HG03460 (cell line): ENCODE results near the gene PDE4B.

Experiments used
- ATAC-seq: cut with Tn5 transposase; IDR thresholded peaks from one replicate; pipeline ENCODE4 v1.9.1; 2021; ENCODE audit not compliant: unreplicated experiment

PDE4B gene

GRCh38 chr1:66175098-66175497, 382.4 kb downstream of the PDE4B start:
- ATAC-seq: no peak

DNA sequence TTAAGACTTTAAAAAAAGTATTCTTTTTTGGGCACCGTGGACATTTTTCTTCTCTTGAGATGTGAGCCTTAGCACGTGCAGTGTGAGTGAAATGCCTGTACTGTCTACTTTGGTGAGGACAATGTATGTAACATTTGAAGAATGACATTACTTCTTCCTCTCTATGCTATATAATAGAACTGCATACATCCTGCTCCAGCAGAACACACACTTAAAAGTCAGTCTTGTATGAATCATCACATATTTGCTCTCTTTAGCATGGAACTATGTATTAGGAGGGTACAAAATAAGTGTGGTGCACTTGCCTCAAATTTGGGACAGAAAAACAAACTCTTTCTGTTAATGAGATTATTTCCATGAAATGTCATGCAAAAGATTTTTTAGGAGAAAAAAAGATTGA, 382.9 kb downstream of the PDE4B start:
- no peak for ATAC-seq

GRCh38 chr1:66176012-66176715, 383.5 kb downstream of the PDE4B start:
- ATAC-seq: no peak

- ATAC-seq: no peak
These were observed 384.1 kb downstream of the PDE4B start for GRCh38 chr1:66176832-66177231.

DNA sequence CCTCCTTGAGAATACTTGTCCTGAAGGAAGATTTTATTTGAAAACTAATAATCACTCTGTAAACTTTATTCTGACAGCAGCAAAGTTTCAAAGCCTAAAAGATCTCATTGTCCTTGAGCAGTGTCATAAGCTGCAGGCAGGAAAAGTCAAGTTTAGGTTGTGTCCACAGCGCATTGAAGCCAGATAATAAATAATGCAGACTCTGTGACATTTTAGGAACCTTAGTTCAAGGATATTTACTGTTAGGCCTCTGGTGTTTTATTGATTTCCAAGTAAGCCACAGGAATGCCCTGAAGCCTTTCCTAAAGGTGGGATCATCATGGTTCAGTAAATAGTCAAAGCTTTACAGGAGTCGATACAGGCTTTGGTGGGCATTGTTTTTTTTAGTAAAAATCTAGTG, 384.8 kb downstream of the PDE4B start:
- ATAC-seq: no peak

- no peak for ATAC-seq
These were observed 389.3 kb downstream of the PDE4B start for GRCh38 chr1:66182026-66182425.

GRCh38 chr1:66182551-66183178, 390.0 kb downstream of the PDE4B start:
- no peak for ATAC-seq

DNA sequence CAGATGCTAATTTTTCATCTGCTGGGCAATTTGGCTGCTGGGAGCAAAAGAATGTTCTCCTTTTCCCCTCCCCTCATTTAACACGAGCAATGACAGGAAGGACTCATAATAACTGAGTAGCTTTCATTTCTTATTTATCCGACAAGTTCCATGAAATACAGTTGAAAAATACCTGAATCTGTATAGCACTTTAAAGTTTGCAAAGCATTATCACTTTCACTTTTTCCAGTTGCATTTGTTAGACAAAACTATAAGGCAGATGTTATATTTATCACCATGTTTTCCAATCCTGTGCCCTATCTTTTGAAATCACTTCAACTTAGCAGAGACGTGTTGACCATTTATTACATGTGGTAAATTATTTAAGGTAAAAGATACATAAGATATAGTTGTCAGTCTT, 390.7 kb downstream of the PDE4B start:
- no peak for ATAC-seq

- ATAC-seq: no peak
These were observed 404.4 kb downstream of the PDE4B start for GRCh38 chr1:66197120-66197519.

- no peak for ATAC-seq
These were observed 405.1 kb downstream of the PDE4B start for GRCh38 chr1:66197785-66198184.

GRCh38 chr1:66206563-66207144, 414.0 kb downstream of the PDE4B start:
- no peak for ATAC-seq

GRCh38 chr1:66207484-66207883, 414.8 kb downstream of the PDE4B start:
- no peak for ATAC-seq

DNA sequence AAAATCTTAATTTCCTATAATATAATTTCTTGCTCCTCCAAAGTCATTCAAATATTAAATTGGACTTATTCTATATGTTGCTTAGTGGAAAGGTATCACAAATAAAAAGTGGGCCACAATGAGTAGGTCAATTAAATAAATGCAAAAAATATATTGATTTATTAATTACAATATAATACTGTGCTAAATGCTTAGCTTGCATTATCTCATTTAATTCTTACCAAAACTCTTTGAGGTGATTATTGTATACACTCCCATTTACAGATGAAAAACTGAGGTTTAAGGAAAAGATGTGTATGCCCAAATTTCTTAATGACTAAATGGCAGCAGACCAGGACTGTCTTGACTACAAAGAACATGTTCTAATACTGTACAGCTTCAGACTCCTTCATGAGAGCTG, 415.9 kb downstream of the PDE4B start:
- no peak for ATAC-seq

DNA sequence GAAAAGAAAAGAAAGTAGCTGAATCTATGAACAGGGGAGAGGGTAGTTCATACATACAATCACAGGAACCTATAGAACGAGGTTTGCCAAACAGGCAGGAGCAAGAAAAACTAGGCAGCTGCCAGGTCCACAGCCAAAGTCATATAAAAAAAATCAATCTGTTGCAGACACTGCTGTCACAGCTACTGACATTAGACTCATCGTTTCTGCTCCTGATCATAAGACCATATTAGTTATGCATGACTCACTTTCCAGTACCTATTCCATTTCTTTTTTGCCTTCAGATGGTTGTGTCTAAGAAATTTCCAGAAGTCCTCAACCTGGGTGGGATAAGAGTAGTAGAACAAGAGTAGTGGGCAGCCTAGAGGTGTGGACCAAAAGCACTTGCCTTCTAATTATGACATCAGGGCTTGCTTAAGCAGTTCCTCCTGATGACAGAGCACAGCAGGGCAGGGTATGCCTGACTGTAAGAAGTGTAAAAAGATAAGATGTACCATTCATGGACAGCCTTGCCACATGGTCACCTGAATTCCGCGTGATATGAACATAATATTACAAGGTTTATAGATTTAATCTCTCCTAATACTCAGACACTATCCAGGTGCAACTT, 418.0 kb downstream of the PDE4B start:
- ATAC-seq: no peak

- ATAC-seq: no peak
These were observed 418.8 kb downstream of the PDE4B start for GRCh38 chr1:66211521-66211920.

DNA sequence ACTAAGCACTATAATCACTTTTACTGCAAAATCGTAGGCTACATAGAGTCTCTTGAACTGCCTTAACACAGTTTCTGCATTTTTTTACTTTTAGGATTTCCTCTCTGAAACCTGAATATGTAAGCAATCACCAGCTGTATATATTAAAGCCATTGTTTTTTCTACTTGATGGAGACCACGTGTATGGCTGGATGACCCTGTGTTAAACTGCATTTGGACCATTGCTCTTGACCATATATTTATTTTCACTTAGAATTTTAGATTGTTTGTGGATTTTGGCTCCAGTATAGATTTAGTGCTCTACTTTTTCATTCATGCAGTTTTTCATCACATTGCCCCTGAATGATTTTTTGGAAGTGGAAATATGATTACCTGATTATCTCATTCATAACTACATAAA, 420.8 kb downstream of the PDE4B start:
- no peak for ATAC-seq

DNA sequence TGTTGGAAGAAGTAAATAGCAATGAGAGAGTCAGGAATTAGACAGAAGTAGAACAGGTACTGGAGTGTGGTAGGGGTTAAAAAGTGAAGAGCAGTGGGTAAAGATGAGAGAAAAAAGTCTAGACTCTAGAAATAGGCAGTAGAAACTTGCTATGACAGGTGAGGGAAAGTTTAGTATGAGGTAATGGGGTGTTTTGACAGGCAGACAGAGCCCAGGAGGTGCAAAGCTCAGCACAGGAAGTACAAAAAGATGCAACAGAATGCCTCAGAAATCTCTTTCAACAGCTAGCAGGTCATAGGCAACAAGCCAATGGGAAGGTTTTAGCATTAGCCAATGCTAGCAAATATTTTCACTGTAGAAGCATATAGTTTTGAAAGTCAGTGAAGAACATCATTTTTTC, 422.2 kb downstream of the PDE4B start:
- no peak for ATAC-seq

GRCh38 chr1:66217021-66217420, 424.3 kb downstream of the PDE4B start:
- no peak for ATAC-seq

DNA sequence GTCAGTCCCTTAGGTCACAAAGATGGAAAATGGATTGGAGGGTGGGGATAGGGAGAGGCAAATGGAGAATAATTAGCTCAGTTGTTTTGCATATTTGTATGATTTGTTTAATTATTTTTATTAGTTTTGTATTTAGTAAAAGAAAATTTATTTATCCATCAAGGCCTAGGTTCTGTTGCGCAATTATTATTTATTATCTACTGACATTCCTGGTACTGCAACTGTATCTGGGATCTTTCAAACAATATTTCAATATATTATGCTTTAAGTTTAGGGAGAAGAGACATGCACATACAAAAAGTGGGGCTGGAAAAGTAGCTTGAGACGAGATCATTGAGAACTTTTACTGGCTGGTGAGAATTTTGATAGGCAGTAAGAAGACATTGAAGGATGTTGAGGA, 424.9 kb downstream of the PDE4B start:
- no peak for ATAC-seq

- no peak for ATAC-seq
These were observed 427.8 kb downstream of the PDE4B start for GRCh38 chr1:66220477-66220876.

GRCh38 chr1:66223681-66224080, 431.0 kb downstream of the PDE4B start:
- ATAC-seq: no peak

- no peak for ATAC-seq
These were observed 434.3 kb downstream of the PDE4B start for GRCh38 chr1:66226985-66227384.
